NCI-H524 treated with DMSO at 0.1 percent for 48 hours (cell line): ENCODE results near the gene ELMOD1.

Source experiments
- DNase-seq: peaks from one replicate; lab custom pipeline; 2025; lab: John Stamatoyannopoulos, UW

ELMOD1 gene

GRCh38 chr11:107646783-107647182, 55.8 kb downstream of the ELMOD1 start:
- no peak for DNase-seq

GRCh38 chr11:107648242-107648641, 57.3 kb downstream of the ELMOD1 start:
- DNase-seq = no peak

- DNase-seq = no peak
Observed at GRCh38 chr11:107651672-107652071, 60.7 kb downstream of the ELMOD1 start.

GRCh38 chr11:107653076-107653475, 62.1 kb downstream of the ELMOD1 start:
- DNase-seq = no peak

GRCh38 chr11:107655602-107656001, 64.7 kb downstream of the ELMOD1 start:
- DNase-seq = no peak

- DNase-seq = no peak
Observed at GRCh38 chr11:107659310-107659709, 68.4 kb downstream of the ELMOD1 start.

- DNase-seq = no peak
Observed at GRCh38 chr11:107660066-107660465, 69.1 kb downstream of the ELMOD1 start.

GRCh38 chr11:107661656-107662055, 70.7 kb downstream of the ELMOD1 start:
- no peak for DNase-seq

GRCh38 chr11:107665018-107665417, 74.1 kb downstream of the ELMOD1 start:
- no peak for DNase-seq

GRCh38 chr11:107666911-107667613, 76.1 kb downstream of the ELMOD1 start:
- DNase-seq = no peak

- DNase-seq = no peak
Observed at GRCh38 chr11:107669191-107669740, 78.3 kb downstream of the ELMOD1 start.

GRCh38 chr11:107669893-107670601, 79.1 kb downstream of the ELMOD1 start:
- no peak for DNase-seq

GRCh38 chr11:107675902-107676301, 85.0 kb downstream of the ELMOD1 start:
- DNase-seq = no peak

- DNase-seq = no peak
Observed at GRCh38 chr11:107676336-107677057, 85.5 kb downstream of the ELMOD1 start.

GRCh38 chr11:107677924-107678631, 87.1 kb downstream of the ELMOD1 start:
- DNase-seq = no peak

GRCh38 chr11:107678632-107678971, 87.7 kb downstream of the ELMOD1 start:
- no peak for DNase-seq

- DNase-seq = no peak
Observed at GRCh38 chr11:107679255-107680024, 88.5 kb downstream of the ELMOD1 start.

GRCh38 chr11:107682171-107682570, 91.2 kb downstream of the ELMOD1 start:
- no peak for DNase-seq

- DNase-seq = no peak
Observed at GRCh38 chr11:107682572-107682971, 91.6 kb downstream of the ELMOD1 start.

GRCh38 chr11:107683061-107683460, 92.1 kb downstream of the ELMOD1 start:
- DNase-seq = no peak

- no peak for DNase-seq
Observed at GRCh38 chr11:107683807-107684206, 92.9 kb downstream of the ELMOD1 start.
